Raji (cell line): Measurements from ENCODE around the gene ITGA1.

ENCODE experiments used
- POLR2A ChIP-seq: IDR thresholded peaks from 2 replicates; pipeline ENCODE4 v1.6.1; 2011; ENCODE audit warnings: low read depth, low read length, control low read depth; ENCODE audit not compliant: insufficient read depth

Gene ITGA1

GRCh38 chr5:52769061-52769460 lies 18.7 kb upstream of the ITGA1 start:
- TF ChIP-seq POLR2A = no peak

GRCh38 chr5:52770287-52770939 lies 17.3 kb upstream of the ITGA1 start:
- no peak for TF ChIP-seq POLR2A

- no peak for TF ChIP-seq POLR2A
These were observed 16.2 kb upstream of the ITGA1 start for GRCh38 chr5:52771343-52772039.

GRCh38 chr5:52772668-52773067 lies 15.0 kb upstream of the ITGA1 start:
- TF ChIP-seq POLR2A = no peak

GRCh38 chr5:52773342-52773741 lies 14.4 kb upstream of the ITGA1 start:
- TF ChIP-seq POLR2A = no peak

- no peak for TF ChIP-seq POLR2A
These were observed 13.7 kb upstream of the ITGA1 start for GRCh38 chr5:52774005-52774410.

- TF ChIP-seq POLR2A = no peak
These were observed 11.6 kb upstream of the ITGA1 start for GRCh38 chr5:52776116-52776515.

GRCh38 chr5:52777186-52777585 lies 10.5 kb upstream of the ITGA1 start:
- TF ChIP-seq POLR2A = no peak

GRCh38 chr5:52778781-52779180 lies 8.9 kb upstream of the ITGA1 start:
- no peak for TF ChIP-seq POLR2A

- no peak for TF ChIP-seq POLR2A
These were observed 8.5 kb upstream of the ITGA1 start for GRCh38 chr5:52779213-52779612.

- no peak for TF ChIP-seq POLR2A
These were observed 4.3 kb upstream of the ITGA1 start for GRCh38 chr5:52783226-52783959.

GRCh38 chr5:52784737-52785136 lies 3.0 kb upstream of the ITGA1 start:
- no peak for TF ChIP-seq POLR2A

GRCh38 chr5:52786391-52786790 lies 1.3 kb upstream of the ITGA1 start:
- TF ChIP-seq POLR2A = no peak

- no peak for TF ChIP-seq POLR2A
These were observed 642 bp upstream of the ITGA1 start for GRCh38 chr5:52786949-52787599.

- TF ChIP-seq POLR2A = no peak
These were observed 747 bp downstream of the ITGA1 start for GRCh38 chr5:52788505-52788821.

GRCh38 chr5:52789378-52789777 lies 1.7 kb downstream of the ITGA1 start:
- TF ChIP-seq POLR2A = no peak
